Measurements from ENCODE around the gene AREG. TPM values are rescaled to one million over a fixed set of nuclear protein-coding genes. Genes with fewer than 3 reads are reported as not detected.

AREG gene
- total and polyA plus RNA-seq, 9 of the 15 experiments (the other 6 are each of a cell fraction or from before 2014, with no cell fraction given): 1.4 to 7.7 (median 5.4) TPM

DNA sequence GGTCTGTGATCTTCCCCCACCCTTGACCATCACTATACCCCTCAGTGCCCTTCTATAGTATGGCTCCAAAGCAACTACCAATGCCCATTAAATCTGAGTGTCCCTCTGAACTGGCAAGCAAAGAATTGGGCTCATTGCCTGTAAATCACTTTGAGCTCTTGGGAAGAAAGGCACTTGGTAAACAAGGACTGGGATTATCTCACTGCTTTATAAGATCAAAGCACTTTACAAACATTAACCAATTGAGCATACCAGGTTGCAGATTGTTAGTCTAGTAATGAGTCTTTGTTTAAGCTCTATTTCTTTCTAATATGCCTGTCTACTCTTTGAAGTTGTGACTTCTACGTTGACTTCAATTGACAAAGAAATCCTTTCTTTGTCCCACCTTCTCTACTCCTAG is 34.1 kb downstream of the AREG start (continued):
- no peak for TF ChIP-seq EHMT2 (IDR thresholded peaks at IDR 0.05)
- no peak for TF ChIP-seq ARID2 (IDR thresholded peaks at IDR 0.05)
- TF ChIP-seq SREBF2 (CRISPR knock-in tag; IDR thresholded peaks at IDR 0.05): no peak
- no peak for TF ChIP-seq HMG20A (CRISPR knock-in tag; conservative IDR thresholded peaks at IDR 0.05)

- H2AFZ ChIP-seq (ENCODE audit: low read depth, low read length): no peak overlapping the region
- no peaks in the 10 kb centered on the region for H4K20me1 ChIP-seq (replicated peaks; ENCODE audit: control insufficient read depth, insufficient read depth, low read length)
- WGBS (ENCODE audit: insufficient coverage, low coverage, missing lambda C conversion rate): 38% methylated on average over 2 of the region's 2 CpGs
- in situ Hi-C loops (cut with MboI) (no loop called here), intact Hi-C loops (cut with micrococcal nuclease) (no loop called here)
- ChIA-PET CTCF (ENCODE audit: low intra/inter-chr PET ratio) (no interaction called here), POLR2A (no interaction called here)
- BruUV-seq (replicated peaks): no TSS peak
- H3K4me3 ChIP-seq: no peak overlapping the region
- FAIRE-seq (no peak), DNase-seq (ENCODE audit: extremely low read depth in 1 of 4, low spot score in 3 of 4) (no peak), ATAC-seq (no peak)
- H3K4me1 ChIP-seq (replicated peaks in 1 of 2; ENCODE audit: control insufficient read depth in 2 of 2, insufficient read depth in 2 of 2, low read length in 2 of 2): peaks cover 0 to 7% of the 10 kb centered on the region in 2 experiments; a peak in 2 of 5 replicates
- no peak overlapping the region for H3K4me2 ChIP-seq (ENCODE audit: insufficient read depth, low read length)
- no peaks in the 10 kb centered on the region for H3K9me3 ChIP-seq (replicated peaks; ENCODE audit: control insufficient read depth, insufficient read depth, low read depth, low read length)
- H3K27me3 ChIP-seq (ENCODE audit: control insufficient read depth in 2 of 2, insufficient read depth in 2 of 2, low read length in 2 of 2): no peaks in the 10 kb centered on the region
- no peaks in the 10 kb centered on the region for H3K9me1 ChIP-seq (ENCODE audit: control insufficient read depth, insufficient read depth, low read length)
- H3K9ac ChIP-seq (ENCODE audit: insufficient read depth in 1 of 2, low read depth in 2 of 2, low read length in 2 of 2): no peak overlapping the region
- TF ChIP-seq POLR2B (IDR thresholded peaks at IDR 0.05; ENCODE audit: low read depth, partially characterized antibody) (no peak), XRCC5 (IDR thresholded peaks at IDR 0.05; ENCODE audit: low read depth, low read length) (no peak), MEIS2 (IDR thresholded peaks at IDR 0.05; ENCODE audit: partially characterized antibody) (no peak), SIX5 (IDR thresholded peaks at IDR 0.05; ENCODE audit: borderline replicate concordance in 1 of 2, insufficient read depth in 1 of 2, low read depth in 1 of 2, low read length in 2 of 2) (no peak), FOXJ2 (tag; IDR thresholded peaks at IDR 0.05) (no peak)
- TF ChIP-seq, protein P1, sequence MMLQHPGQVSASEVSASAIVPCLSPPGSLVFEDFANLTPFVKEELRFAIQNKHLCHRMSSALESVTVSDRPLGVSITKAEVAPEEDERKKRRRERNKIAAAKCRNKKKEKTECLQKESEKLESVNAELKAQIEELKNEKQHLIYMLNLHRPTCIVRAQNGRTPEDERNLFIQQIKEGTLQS (IDR thresholded peaks at IDR 0.05): no peak
- TF ChIP-seq, protein P1 (CRISPR knock-in tag; conservative IDR thresholded peaks at IDR 0.05): no peak
- no peaks in the 10 kb centered on the region for H3K79me2 ChIP-seq (ENCODE audit: control insufficient read depth, insufficient read depth, low read length)
- no peak overlapping the region for H3K27ac ChIP-seq (ENCODE audit: extremely low read depth, low read depth, low read length)
- no peaks in the 10 kb centered on the region for H3K36me3 ChIP-seq (ENCODE audit: control insufficient read depth, insufficient read depth, low read length)
Measured at GRCh38 chr4:74480267-74480666, 35.3 kb downstream of the AREG start.

Measured in K562 (cell line).